Uterus (tissue), 4 donors: ENCODE data around the gene ARHGAP10. TPM values are rescaled to one million over a fixed set of nuclear protein-coding genes. Genes with fewer than 3 reads are reported as not detected.

ENCODE experiments used
- DNase-seq, 2 donors: peaks; one replicate each; pipeline ENCODE4 v3.0.0-alpha.2; 2019 to 2020
- H3K27ac ChIP-seq, 2 donors: fragments of 200-600 bp; sonication (generic); 1 replicate in 1 of 2; 2 replicates in 1 of 2; pipeline ENCODE4 v1.5.1; 2016 to 2018
- H3K27me3 ChIP-seq, 2 donors: fragments of 200-600 bp; sonication (generic); one replicate each; pipeline ENCODE4 v1.5.1; 2018 to 2019; ENCODE audit warnings: control low read depth in 1 of 2
- H3K36me3 ChIP-seq, 2 donors: fragments of 200-600 bp; sonication (generic); one replicate each; pipeline ENCODE4 v1.5.1; 2019; ENCODE audit warnings: control low read depth in 1 of 2
- H3K4me1 ChIP-seq, 2 donors: fragments of 200-600 bp; sonication (generic); one replicate each; pipeline ENCODE4 v1.5.1; 2018 to 2019; ENCODE audit warnings: control low read depth in 1 of 2
- H3K4me3 ChIP-seq, 2 donors: fragments of 200-600 bp; sonication (generic); 1 replicate in 1 of 2; 2 replicates in 1 of 2; pipeline ENCODE4 v1.5.1; 2018 to 2019; ENCODE audit warnings: mild to moderate bottlenecking in 1 of 2
- H3K9me3 ChIP-seq, 2 donors: fragments of 200-600 bp; sonication (generic); one replicate each; pipeline ENCODE4 v1.5.1; 2019; ENCODE audit warnings: control low read depth in 1 of 2
- POLR2A ChIP-seq, 2 donors: fragments of 450-650 bp; IDR thresholded peaks; one replicate each; pipeline ENCODE4 v1.6.1; 2016; ENCODE audit warnings: antibody characterized with exemption in 2 of 2, mild to moderate bottlenecking in 1 of 2, moderate library complexity in 1 of 2
- intact Hi-C: fragments of 100-400 bp; cut with DNase I; formaldehyde crosslinking; loops from one replicate; pipeline ENCODE4 v1.15.1; 2023; ENCODE audit warnings: low total_unique reads
- total RNA-seq, 4 donors: library from RNA; depleted of rRNA in 3 of 4; stranded (reverse); fragments of >200 nt in 3 of 4; gene quantifications; one replicate each; pipeline versions ENCODE4 v1.1.0 to v1.2.4, GENCODE V29; 2014 to 2023
- TF ChIP-seq, protein P1 (sequence below), 4 experiments: fragments of 200-600 bp in 2 of 4; fragments of 450-650 bp in 2 of 4; sonication (generic) in 2 of 4; IDR thresholded peaks; one replicate each; pipeline ENCODE4 v1.5.1; 2016 to 2019; ENCODE audit warnings: antibody characterized with exemption in 4 of 4, mild to moderate bottlenecking in 2 of 4, moderate library complexity in 1 of 4
- donor health status: DM: yes; HTN: yes; CAD: no.

Gene ARHGAP10
- total RNA-seq, 4 donors from 2014 or later, result 25.1 to 94.4 (median 54.4) TPM

DNA sequence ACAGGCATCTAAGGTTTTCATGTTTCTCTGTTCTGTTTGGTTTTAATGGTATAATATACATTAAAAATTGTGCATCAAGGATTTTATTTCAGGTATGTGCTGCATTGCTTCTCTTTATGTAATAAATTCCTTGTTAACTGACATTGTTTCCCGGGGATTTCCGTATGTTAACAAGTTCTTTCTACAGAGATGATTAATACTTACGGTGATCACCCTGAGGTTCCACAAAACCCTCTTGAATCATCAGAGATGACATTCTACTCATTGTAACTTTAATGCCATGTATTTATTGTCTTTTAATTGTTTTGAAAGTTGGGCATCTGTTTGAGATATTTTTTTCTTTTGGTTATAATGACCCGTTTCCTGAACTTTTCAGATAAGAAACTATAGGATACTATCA is 37.5 kb downstream of the ARHGAP10 start:
- Histone ChIP-seq H3K27ac (no peak overlapping the region), H3K4me1 (no peaks in the 10 kb centered on the region), H3K27me3 (no peaks in the 10 kb centered on the region), H3K4me3 (no peak overlapping the region), H3K9me3 (no peaks in the 10 kb centered on the region), H3K36me3 (no peaks in the 10 kb centered on the region)
- no peak for TF ChIP-seq POLR2A (IDR thresholded peaks at IDR 0.05)
- TF ChIP-seq, protein P1, sequence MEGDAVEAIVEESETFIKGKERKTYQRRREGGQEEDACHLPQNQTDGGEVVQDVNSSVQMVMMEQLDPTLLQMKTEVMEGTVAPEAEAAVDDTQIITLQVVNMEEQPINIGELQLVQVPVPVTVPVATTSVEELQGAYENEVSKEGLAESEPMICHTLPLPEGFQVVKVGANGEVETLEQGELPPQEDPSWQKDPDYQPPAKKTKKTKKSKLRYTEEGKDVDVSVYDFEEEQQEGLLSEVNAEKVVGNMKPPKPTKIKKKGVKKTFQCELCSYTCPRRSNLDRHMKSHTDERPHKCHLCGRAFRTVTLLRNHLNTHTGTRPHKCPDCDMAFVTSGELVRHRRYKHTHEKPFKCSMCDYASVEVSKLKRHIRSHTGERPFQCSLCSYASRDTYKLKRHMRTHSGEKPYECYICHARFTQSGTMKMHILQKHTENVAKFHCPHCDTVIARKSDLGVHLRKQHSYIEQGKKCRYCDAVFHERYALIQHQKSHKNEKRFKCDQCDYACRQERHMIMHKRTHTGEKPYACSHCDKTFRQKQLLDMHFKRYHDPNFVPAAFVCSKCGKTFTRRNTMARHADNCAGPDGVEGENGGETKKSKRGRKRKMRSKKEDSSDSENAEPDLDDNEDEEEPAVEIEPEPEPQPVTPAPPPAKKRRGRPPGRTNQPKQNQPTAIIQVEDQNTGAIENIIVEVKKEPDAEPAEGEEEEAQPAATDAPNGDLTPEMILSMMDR (IDR thresholded peaks at IDR 0.05), result no peak
- intact Hi-C loops, result no loop called here
- no peak for DNase-seq

DNA sequence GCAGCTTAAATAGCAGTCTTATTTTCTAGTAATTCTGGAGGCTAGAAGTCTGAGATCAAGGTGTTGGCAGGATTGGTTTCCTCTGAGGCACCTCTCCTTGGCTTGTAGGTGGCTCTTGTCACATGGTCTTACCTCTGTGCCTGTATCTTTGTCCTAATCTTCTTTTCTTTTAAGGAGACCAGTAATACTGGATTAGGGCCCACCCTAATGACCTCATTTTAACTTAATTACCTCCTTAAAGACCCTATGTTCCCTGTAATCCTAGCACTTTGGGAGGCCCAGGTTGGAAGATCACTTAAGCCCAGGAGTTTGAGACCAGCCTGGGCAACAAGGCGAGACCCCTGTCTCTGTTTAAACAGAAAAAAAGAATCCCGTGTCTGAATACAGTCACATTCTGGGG is 38.9 kb downstream of the ARHGAP10 start:
- TF ChIP-seq POLR2A (IDR thresholded peaks at IDR 0.05), result no peak
- TF ChIP-seq, protein P1 (IDR thresholded peaks at IDR 0.05), result no peak
- Histone ChIP-seq H3K9me3 (no peaks in the 10 kb centered on the region), H3K36me3 (no peaks in the 10 kb centered on the region), H3K4me3 (no peak overlapping the region), H3K27ac (no peak overlapping the region), H3K4me1 (no peaks in the 10 kb centered on the region), H3K27me3 (no peaks in the 10 kb centered on the region)
- intact Hi-C loops, result no loop called here
- DNase-seq, result no peak

DNA sequence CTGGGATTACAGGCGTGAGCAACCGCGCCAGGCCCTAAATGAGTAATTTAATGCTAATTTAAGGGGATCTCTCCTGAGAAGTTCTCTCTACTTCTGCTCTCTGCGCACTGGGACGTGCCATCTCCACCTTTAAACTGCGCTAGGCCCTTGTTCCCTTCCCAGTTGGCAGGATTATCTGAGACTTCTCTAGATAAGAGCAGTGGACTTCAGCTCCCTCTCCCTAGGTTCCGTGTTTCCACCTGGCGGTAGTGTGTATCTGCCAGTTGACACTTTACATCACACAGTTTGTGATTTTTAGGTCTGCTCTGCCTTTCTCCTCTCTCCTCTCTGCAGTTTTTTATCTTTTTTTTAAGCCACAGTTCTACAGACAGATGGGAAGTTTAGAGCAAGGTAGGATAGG is 40.2 kb downstream of the ARHGAP10 start:
- no peak for TF ChIP-seq POLR2A (IDR thresholded peaks at IDR 0.05)
- TF ChIP-seq, protein P1 (IDR thresholded peaks at IDR 0.05), result no peak
- DNase-seq, result no peak
- Histone ChIP-seq H3K4me3 (no peak overlapping the region), H3K9me3 (no peaks in the 10 kb centered on the region), H3K27ac (no peak overlapping the region), H3K27me3 (no peaks in the 10 kb centered on the region), H3K4me1 (no peaks in the 10 kb centered on the region), H3K36me3 (no peaks in the 10 kb centered on the region)
- intact Hi-C loops, result no loop called here

DNA sequence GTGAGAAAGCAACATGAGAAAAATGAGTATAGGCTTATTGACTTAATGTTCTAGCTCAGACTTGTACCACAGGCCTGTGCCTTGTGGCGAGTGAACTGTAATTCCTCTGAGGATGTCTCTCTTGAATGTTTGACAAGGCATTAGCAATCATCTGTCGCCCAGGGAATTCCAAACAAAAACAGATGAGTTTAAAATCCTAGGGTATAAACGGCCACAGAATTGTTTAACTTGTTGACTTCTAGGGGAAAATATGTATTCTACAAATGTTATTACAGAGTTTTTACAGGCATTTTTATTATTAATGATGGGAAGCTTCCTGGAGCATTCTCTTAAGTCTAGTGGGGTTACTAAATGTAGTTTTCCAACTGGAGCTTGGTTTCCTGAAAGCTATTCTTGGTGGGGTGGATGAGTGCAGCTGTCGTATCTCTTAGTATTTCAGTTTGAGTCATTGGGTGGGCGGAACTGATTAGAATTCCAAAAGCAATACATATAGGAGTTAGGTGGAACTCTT is 40.6 kb downstream of the ARHGAP10 start:
- TF ChIP-seq, protein P1 (IDR thresholded peaks at IDR 0.05), result no peak
- no peak for TF ChIP-seq POLR2A (IDR thresholded peaks at IDR 0.05)
- intact Hi-C loops, result no loop called here
- Histone ChIP-seq H3K4me3 (no peak overlapping the region), H3K27me3 (no peaks in the 10 kb centered on the region), H3K36me3 (no peaks in the 10 kb centered on the region), H3K9me3 (no peaks in the 10 kb centered on the region), H3K4me1 (no peaks in the 10 kb centered on the region), H3K27ac (no peak overlapping the region)
- no peak for DNase-seq

DNA sequence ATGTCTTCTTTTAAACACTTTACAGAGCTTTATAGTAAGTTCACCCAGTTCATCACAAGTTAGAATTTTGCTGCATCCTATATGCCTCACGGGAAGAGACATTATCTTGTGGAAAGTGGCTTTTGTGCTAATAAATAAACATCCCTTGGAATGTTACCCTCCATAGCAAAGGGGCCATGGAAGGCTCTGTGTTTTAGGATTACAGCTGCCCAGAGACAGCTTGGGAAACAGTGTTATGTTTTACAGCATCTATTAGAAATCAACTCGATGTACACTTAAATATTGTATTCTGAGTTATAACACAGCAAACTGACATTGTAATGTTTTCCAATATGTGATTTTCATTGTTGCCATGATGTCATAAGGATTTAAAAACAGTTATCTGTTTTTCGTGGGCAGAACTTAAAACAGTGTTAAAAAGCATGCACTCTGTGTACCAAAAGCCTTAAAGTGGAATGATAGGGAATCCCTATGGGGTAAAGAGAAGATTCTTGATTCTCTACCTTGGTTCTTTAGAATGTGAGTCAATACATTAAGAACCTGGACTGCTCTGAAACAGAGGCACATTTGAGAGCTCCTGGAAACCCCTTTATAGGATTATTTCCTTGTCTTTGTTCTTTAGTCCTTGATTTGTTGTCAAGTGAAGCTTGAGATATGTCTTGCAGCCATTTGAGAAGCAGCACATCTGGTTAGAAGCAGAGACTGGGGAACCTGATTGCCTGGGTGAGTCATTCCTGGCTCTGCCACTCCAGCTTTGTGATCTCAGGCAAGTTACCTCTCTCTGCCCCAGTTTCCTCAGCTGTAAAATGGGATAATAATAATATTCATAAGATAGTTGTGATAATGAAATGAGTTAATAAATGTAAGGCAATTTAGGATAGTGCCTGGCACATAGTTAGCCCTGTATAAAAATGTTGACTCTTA is 41.6 kb downstream of the ARHGAP10 start:
- Histone ChIP-seq H3K9me3 (no peaks in the 10 kb centered on the region), H3K27ac (no peak overlapping the region), H3K27me3 (no peaks in the 10 kb centered on the region), H3K4me3 (no peak overlapping the region), H3K4me1 (no peaks in the 10 kb centered on the region), H3K36me3 (no peaks in the 10 kb centered on the region)
- TF ChIP-seq POLR2A (IDR thresholded peaks at IDR 0.05), result no peak
- TF ChIP-seq, protein P1 (IDR thresholded peaks at IDR 0.05), result no peak
- no peak for DNase-seq
- intact Hi-C loops, result no loop called here
